AG20443 (cell line): ENCODE results near the gene EPB41L2.
"Not testable (repeated sequence)": the region's sequence is repeated elsewhere in the genome, so short reads cannot be mapped to it uniquely, and the experiment has no call there.

Experiments used
- DNase-seq: peaks from one replicate; pipeline ENCODE4 v3.0.0; 2012; ENCODE audit warnings: low spot score, mixed read lengths

Gene EPB41L2

GRCh38 chr6:131036143-131036542 is 26.9 kb downstream of the EPB41L2 start:
- DNase-seq = no peak

GRCh38 chr6:131035582-131035981 is 27.5 kb downstream of the EPB41L2 start:
- DNase-seq = no peak

GRCh38 chr6:131033631-131034030 is 29.4 kb downstream of the EPB41L2 start:
- DNase-seq = no peak

- peak; percentile 56 for DNase-seq
Observed at GRCh38 chr6:131029626-131030297, 33.3 kb downstream of the EPB41L2 start.

GRCh38 chr6:131027326-131027725 is 35.7 kb downstream of the EPB41L2 start:
- no peak for DNase-seq

GRCh38 chr6:131026243-131026642 is 36.8 kb downstream of the EPB41L2 start:
- DNase-seq = no peak

GRCh38 chr6:131024565-131024964 is 38.5 kb downstream of the EPB41L2 start:
- DNase-seq = no peak

GRCh38 chr6:131023834-131024504 is 39.1 kb downstream of the EPB41L2 start:
- peak; percentile 28 for DNase-seq

GRCh38 chr6:131022691-131023090 is 40.4 kb downstream of the EPB41L2 start:
- no peak for DNase-seq

- DNase-seq = no peak
Observed at GRCh38 chr6:131017962-131018361, 45.1 kb downstream of the EPB41L2 start.

- peak; percentile 69 for DNase-seq
Observed at GRCh38 chr6:131015630-131016263, 47.3 kb downstream of the EPB41L2 start.

- no peak for DNase-seq
Observed at GRCh38 chr6:131015025-131015591, 47.9 kb downstream of the EPB41L2 start.

- DNase-seq = no peak
Observed at GRCh38 chr6:131014080-131014776, 48.8 kb downstream of the EPB41L2 start.

- DNase-seq = peak; percentile 73
Observed at GRCh38 chr6:131013495-131013894, 49.5 kb downstream of the EPB41L2 start.

GRCh38 chr6:131009790-131010189 is 53.3 kb downstream of the EPB41L2 start:
- DNase-seq = no peak

GRCh38 chr6:131008965-131009364 is 54.1 kb downstream of the EPB41L2 start:
- DNase-seq = not testable (repeated sequence)

GRCh38 chr6:131007964-131008363 is 55.1 kb downstream of the EPB41L2 start:
- DNase-seq = not testable (repeated sequence)

- no peak for DNase-seq
Observed at GRCh38 chr6:131007286-131007685, 55.8 kb downstream of the EPB41L2 start.

- no peak for DNase-seq
Observed at GRCh38 chr6:131005439-131006016, 57.5 kb downstream of the EPB41L2 start.

- no peak for DNase-seq
Observed at GRCh38 chr6:131004936-131005335, 58.1 kb downstream of the EPB41L2 start.

- no peak for DNase-seq
Observed at GRCh38 chr6:131004387-131004755, 58.7 kb downstream of the EPB41L2 start.
